ENCODE results near the gene RPL10A.

RPL10A gene

DNA sequence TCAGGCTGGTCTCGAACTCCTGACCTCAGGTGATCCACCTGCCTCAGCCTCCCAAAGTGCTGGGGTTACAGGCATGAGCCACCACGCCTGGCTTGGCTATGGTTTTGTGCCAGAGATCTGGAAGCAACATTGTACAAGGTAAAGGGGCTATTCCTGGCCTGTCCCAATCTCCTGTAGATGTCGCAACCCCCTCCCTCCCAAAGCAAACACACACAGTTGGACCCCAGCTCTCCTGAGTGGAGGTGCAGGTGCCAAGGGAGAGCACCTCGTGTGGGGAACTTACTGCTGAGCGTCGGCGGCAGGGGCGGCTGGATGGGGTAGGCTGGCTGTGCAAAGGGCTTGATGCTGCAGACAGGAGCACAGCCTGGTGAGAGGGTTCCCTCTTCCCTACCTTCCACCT, 8.8 kb downstream of the RPL10A start:
- H3K4me3 ChIP-seq (ENCODE audit: low read length) = no peak overlapping the region
- TF ChIP-seq ZNF274 (IDR thresholded peaks at IDR 0.05; ENCODE audit: low read depth, low read length) = no peak

DNA sequence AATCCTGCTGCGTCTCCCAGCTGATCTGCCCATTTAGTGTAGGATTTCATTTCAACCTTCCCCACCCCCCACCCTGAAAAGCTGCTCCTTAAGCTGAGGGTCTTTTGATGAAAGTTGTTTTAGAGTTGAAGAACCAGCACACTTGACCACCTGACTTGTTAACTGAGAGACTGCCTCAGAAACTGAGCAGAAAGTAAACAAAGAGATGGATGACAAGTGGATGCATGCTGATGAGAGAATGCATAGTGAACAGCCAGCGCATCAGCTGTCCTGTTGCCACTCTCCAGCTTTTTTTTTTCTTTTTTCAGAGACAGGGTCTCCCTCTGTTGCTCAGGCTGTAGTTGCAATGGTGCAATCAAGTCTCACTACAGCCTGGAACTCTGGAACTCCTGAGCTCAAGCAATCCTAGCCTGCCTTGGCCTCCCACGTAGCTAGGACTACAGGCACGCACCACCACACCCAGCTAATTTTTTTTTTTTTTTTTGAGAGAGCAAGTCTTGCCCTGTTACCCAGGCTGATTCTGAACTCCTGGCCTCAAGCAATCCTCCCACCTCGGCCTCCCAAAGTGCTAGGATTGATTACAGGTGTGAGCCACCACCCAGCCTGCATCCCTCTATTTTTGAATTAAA, 9.5 kb downstream of the RPL10A start:
- no peak overlapping the region for H3K4me3 ChIP-seq (ENCODE audit: low read length)
- TF ChIP-seq ZNF274 (IDR thresholded peaks at IDR 0.05; ENCODE audit: low read depth, low read length) = no peak

DNA sequence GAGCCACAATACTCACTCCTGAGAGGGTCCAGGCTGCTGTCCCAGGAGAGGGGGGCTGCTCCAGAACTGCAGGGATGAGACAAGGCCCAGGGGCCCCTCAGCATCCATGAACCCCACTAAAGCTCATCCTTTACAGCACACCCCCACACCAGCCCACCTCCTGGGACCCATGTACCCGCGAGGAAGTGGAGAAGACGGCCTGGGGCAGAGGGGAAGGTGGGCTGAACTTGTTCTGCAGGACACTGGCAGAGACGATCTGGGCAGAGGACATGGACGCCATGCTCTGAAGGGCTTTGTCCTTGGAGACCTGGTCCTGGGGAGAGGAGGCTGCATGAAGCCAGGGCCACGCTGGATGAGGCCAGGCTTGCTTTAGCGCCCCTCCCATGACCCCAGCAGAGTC, 10.1 kb downstream of the RPL10A start:
- no peak overlapping the region for H3K4me3 ChIP-seq (ENCODE audit: low read length)
- no peak for TF ChIP-seq ZNF274 (IDR thresholded peaks at IDR 0.05; ENCODE audit: low read depth, low read length)

DNA sequence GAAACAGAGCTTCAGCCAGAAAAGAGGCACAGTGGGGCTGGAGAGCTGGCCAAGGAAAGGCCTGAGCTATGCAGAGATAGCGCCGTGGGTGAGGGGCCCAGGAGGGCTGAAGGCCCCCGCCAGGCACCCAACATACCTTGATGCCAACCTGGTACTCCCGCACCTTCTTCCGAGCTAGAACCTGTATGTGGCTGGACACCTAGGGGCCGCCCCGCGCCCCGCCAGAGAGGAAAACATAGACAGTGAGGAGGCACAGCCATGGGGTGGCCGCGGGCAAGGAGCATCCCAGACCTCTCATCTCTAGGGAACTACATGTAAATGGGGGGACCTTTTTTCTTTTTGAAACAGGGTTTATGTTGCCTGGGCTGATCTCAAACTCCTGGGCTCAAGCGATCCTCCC, 12.0 kb downstream of the RPL10A start:
- TF ChIP-seq ZNF274 (IDR thresholded peaks at IDR 0.05; ENCODE audit: low read depth, low read length) = no peak
- H3K4me3 ChIP-seq (ENCODE audit: low read length) = no peak overlapping the region

DNA sequence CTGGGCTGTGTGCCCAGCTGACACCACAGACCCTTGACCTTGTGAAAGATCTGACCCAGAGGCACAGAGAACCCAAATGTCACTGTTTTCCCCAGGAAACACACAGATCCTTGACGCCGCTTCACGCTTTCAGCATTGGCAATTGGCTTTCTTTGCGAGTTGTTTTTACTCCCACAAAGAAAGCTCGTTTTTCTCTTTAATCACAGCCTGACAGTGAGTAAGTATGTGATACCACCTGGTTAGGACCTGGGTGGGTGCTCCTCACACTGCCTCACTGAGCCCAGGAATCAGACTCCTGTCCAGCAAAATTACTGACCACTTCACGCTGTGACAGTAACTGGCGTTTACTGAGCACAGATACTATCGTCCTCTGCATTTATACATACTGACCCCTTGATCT, 13.0 kb downstream of the RPL10A start:
- no peak overlapping the region for H3K4me3 ChIP-seq (ENCODE audit: low read length)
- TF ChIP-seq ZNF274 (IDR thresholded peaks at IDR 0.05; ENCODE audit: low read depth, low read length) = no peak

DNA sequence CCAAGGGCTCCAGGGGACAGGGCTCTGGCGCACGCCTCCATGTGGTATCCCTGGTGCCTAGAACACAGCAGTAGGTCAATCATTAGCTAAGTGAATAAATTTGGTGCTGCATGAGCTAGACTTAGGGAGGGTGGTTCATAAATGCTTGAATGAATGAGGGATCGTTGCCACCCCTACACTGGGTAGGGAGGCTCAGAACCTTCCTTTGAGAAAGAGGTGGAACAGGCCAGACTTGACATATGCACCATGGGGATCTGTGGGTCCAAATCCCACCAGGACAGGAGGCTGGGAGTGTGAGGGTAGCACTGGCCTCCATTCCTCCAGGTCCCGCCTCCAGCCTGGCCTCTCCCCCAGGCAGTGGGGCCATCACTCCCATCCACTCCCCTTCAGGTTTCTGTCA, 14.9 kb downstream of the RPL10A start:
- no peak overlapping the region for H3K4me3 ChIP-seq (ENCODE audit: low read length)
- TF ChIP-seq ZNF274 (IDR thresholded peaks at IDR 0.05; ENCODE audit: low read depth, low read length) = no peak

DNA sequence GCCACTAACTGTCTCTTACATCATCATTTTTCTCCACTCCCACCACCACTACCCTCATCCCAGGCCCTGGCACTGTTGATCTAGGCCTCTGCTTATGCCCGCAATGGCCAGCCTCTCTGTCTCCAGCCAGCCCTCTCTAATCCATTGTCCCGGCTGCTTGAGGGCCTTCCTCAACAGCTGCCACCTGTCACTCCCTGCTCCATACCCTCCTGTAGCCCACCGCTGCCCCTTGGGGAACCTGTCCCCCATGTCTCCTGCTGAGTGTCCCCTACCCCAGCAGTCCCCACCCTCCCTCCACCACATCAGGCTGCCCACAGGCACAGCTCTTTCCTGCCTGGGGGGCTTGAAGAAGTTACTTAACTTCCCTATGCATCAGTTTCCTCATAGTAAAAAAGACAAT, 15.3 kb downstream of the RPL10A start:
- TF ChIP-seq ZNF274 (IDR thresholded peaks at IDR 0.05; ENCODE audit: low read depth, low read length) = no peak
- H3K4me3 ChIP-seq (ENCODE audit: low read length) = no peak overlapping the region

DNA sequence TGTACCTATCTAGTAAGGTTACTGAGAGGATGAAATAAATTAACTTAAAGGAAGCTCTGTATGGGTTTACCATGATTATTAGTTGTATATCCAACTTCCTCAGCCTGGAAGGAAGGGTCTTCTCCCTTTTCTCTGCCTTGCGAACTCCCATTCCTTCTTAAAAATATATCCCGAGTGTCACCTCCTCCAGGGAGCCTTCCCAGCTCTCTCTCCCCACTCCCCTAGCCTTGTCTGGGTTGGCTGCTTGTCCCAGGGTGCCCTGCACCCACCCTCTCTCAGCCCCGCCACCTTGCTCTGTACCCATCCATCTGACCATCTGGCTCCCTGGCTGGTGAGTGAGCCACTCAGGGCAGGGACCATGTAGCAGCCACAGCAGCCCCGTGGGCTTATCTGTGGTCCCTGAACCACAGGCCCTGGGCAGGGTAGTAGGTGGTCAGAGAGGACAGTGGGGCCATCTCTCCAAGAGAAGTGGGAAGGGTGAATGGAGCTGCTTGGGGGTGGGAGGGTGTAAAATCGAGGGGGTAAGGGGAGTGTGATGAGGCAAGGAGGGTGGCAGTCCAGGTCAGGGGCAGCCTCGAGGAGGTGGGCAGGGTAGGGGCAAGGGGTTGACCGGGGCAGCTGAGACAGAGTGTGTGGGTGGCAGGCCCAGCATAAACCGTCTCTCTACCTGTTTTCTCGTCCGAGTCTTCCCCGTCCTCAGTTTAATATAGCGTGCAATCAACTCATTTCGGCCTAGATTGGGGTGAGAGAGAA, 15.9 kb downstream of the RPL10A start:
- TF ChIP-seq ZNF274 (IDR thresholded peaks at IDR 0.05; ENCODE audit: low read depth, low read length) = no peak
- no peak overlapping the region for H3K4me3 ChIP-seq (ENCODE audit: low read length)

DNA sequence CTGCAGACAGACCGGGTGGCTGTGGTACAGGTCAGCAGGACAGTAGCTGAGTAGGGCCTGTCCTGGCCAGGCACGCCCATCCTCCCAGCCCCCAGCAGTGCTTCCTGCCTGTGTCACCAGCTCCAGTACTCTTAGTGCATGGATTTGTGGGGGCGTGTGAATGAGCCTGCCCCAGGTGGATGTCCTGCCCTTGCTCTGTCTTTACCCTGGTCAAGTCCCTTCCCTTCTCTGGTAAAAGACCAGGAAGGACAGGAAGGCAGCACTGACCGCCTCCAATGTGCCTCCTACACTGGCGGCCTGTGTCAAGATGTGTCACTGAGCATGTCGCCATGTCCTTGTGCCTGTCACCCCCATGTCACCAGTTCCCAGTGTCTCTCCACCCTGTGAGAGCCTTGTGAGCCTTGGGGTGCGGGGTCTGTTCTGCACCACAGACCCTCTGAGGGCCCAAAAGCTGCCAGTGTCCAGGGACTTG, 16.8 kb downstream of the RPL10A start:
- TF ChIP-seq ZNF274 (IDR thresholded peaks at IDR 0.05; ENCODE audit: low read depth, low read length) = no peak
- H3K4me3 ChIP-seq (ENCODE audit: low read length) = no peak overlapping the region

DNA sequence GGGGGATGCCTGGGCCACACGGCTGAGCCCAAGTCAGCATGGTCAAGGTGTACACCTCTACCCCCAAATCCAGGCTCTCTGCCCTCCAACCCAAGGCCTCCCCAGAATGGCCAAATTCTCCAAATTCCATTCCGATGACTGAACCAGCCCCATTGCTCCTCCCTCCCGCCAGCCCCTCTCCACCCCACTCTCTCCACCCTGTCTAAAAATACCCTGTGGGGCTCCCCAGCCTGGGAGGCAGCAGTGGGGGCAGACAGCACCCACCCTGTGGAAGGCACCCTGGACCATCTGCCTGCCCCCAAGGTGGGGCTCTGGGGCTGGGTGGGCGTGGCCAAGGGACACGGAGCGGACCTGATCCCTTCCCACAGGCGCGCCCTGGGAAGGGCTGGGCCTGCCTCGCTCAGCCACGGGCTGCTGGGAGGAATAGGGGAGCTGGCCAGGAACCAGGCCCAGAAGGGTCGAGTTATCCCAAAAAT, 17.2 kb downstream of the RPL10A start:
- no peak overlapping the region for H3K4me3 ChIP-seq (ENCODE audit: low read length)
- no peak for TF ChIP-seq ZNF274 (IDR thresholded peaks at IDR 0.05; ENCODE audit: low read depth, low read length)

DNA sequence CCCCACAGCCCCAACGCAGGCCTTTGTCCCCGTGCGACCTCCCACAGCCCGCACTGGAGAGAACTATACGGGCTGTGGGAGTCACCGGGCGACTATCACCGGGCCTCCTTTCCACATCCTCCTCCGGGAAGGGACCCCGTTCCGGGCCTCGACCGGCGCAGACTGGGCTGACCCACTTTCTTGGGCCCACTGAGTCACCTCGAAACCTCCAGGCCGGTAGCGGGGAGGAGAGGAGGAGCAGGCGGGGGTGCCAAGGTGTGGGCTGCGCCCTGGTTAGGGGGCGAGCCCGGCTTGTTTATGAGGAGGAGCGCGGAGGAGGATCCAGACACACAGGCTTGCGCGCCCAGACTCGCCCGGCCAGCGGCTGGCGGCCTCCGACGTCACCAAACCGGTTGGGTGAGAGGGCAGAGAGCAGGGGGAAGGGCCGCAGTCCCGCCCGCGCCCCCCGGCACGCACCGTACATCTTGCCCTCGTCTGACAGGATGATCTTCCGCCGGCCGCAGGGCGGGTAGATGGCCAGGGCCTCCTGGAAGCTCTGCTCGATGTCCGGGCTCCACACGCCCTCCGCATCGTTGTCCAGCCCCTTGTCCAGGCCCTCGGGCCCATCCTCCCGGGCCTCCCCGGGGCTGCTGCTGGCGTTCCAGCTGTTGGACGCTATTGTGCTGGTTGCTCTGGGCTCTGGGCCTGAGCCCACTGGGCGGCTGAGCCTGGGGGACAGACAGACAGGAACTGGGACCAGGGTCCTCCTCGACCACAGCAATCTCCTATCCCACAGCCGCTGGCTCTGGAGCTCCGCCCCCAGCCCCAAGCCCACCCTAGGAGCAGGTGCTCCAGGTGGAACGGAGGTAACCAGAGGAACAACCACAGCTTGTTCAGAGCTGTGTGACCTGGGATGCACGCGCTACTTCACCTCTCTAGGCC, 18.1 kb downstream of the RPL10A start:
- no peak overlapping the region for H3K4me3 ChIP-seq (ENCODE audit: low read length)
- no peak for TF ChIP-seq ZNF274 (IDR thresholded peaks at IDR 0.05; ENCODE audit: low read depth, low read length)

DNA sequence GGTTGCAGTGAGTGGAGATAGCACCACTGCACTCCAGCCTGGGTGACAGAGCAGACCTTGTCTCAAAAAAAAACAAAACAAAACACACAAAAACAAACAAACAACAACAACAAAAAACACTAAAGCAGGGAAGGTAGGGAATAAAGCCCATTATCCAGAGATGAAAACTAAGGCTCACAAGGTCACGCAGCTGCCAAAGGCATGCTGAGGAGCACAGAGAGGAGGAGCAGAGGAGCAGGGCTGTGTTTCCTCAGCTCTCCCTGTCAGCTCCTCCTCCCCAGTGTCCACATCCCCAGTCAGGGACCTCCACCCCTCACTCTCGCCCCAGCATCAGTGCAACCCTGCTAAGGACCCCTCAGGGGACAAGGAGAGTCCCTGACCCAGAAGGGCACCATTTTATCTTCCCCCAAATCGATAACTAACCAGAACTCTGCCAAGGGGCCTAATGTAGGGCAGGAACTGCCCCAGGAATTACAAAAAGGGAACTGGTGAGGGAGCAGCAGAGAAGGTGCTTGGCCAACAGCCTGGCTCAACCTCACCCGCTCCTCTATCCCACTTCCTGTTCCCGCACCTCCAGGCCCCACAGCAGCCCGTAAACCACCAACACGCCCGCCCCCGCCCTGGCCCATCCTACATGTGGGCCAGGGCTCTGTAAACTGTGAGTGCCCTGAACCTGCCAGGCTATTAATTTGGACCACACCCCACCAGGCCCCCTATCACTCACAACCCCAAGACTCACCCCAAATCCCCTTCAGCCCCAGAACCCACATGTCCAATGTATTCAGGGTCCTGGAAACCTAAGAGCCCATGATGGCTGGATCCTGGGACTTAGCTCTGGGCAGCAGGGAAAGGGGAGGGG, 19.7 kb downstream of the RPL10A start:
- no peak for TF ChIP-seq ZNF274 (IDR thresholded peaks at IDR 0.05; ENCODE audit: low read depth, low read length)
- H3K4me3 ChIP-seq (ENCODE audit: low read length) = no peak overlapping the region

DNA sequence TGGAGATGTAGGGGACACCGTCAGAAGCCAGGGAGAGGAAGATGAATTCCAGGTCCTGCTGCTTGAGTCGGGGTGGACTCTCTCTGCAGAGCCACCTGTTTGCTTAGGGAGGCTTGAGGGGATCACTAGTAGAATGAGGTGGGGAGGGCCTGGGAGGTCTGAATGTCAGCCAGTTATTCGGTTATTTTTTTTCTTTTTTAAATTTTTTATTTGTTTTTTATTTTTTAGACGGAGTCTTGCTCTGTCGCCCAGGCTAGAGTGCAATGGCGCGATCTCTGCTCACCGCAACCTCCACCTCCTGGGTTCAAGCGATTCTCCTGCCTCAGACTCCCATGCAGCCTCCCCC, 20.3 kb downstream of the RPL10A start:
- TF ChIP-seq ZNF274 (IDR thresholded peaks at IDR 0.05; ENCODE audit: low read depth, low read length) = no peak
- no peak overlapping the region for H3K4me3 ChIP-seq (ENCODE audit: low read length)

DNA sequence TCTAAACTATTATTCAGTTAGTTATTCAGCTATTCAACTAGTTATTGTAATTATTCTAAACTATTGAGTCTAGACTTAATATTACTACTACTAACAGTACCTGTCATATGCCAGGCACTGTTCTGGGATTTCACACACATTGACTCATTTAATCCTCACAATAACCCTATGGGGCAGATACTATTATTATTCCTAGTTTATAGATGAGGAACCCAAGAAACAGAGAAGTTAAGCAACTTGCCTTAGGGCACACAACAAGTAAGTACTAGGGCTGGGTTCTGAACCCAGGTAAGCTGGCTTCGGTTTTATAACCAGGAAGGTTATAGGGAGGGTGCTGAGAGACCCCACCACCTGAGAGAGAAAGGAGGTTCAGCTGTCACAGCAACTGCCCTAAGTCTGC, 20.9 kb downstream of the RPL10A start:
- TF ChIP-seq ZNF274 (IDR thresholded peaks at IDR 0.05; ENCODE audit: low read depth, low read length) = no peak
- H3K4me3 ChIP-seq (ENCODE audit: low read length) = no peak overlapping the region
